Measurements from ENCODE around the gene CDKAL1.

DNA sequence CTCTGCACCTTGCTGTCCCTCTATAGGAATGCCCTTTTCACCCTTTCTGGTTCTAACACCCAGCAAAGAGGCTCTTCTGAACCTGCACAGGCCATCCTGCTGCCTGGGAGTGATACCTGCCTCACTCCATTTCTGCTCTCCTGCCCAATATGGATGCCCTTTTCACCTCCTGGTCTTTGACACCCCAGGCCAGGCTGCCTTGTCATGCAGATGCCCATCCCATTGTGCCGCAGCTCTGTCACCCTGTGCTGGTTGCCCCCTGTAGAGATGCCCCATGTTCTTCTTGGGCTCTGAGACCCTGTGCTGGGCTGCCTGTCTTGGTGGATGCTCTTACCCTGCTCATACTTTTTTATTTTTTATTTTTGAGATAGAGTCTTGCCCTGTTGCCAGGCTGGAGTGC is 95.3 kb downstream of the CDKAL1 start:
- TF ChIP-seq, protein P1, sequence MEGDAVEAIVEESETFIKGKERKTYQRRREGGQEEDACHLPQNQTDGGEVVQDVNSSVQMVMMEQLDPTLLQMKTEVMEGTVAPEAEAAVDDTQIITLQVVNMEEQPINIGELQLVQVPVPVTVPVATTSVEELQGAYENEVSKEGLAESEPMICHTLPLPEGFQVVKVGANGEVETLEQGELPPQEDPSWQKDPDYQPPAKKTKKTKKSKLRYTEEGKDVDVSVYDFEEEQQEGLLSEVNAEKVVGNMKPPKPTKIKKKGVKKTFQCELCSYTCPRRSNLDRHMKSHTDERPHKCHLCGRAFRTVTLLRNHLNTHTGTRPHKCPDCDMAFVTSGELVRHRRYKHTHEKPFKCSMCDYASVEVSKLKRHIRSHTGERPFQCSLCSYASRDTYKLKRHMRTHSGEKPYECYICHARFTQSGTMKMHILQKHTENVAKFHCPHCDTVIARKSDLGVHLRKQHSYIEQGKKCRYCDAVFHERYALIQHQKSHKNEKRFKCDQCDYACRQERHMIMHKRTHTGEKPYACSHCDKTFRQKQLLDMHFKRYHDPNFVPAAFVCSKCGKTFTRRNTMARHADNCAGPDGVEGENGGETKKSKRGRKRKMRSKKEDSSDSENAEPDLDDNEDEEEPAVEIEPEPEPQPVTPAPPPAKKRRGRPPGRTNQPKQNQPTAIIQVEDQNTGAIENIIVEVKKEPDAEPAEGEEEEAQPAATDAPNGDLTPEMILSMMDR (IDR thresholded peaks at IDR 0.05), result no peak
- TF ChIP-seq POLR2A (IDR thresholded peaks at IDR 0.05) (no peak), EP300 (IDR thresholded peaks at IDR 0.05) (no peak), POLR2AphosphoS5 (IDR thresholded peaks at IDR 0.05) (no peak)
